ACC112 (cell line): ENCODE measurements around the gene NTN4.
A peak's percentile ranks its signal among the peaks of the same experiment; 100 is the strongest.
"Not testable (repeated sequence)": the region's sequence is repeated elsewhere in the genome, so short reads cannot be mapped to it uniquely, and the experiment has no call there.

ENCODE experiments used
- H2AFZ ChIP-seq: fragments of 200-600 bp; sonication (generic); one replicate; pipeline ENCODE4 v1.6.0; 2017; ENCODE audit warnings: antibody characterized with exemption, low read length; ENCODE audit not compliant: unreplicated experiment
- H3K27ac ChIP-seq: fragments of 200-600 bp; sonication (generic); 2 replicates; pipeline ENCODE4 v1.5.1; 2014; ENCODE audit warnings: low read depth, mild to moderate bottlenecking, antibody characterized with exemption, low read length, moderate library complexity
- H3K27me3 ChIP-seq: fragments of 200-600 bp; sonication (generic); 2 replicates; pipeline ENCODE4 v1.6.1; 2014; ENCODE audit warnings: mild to moderate bottlenecking, antibody characterized with exemption, low read length, moderate library complexity, mixed read lengths; ENCODE audit not compliant: insufficient read depth
- H3K36me3 ChIP-seq: fragments of 200-600 bp; sonication (generic); 2 replicates; pipeline ENCODE4 v1.6.1; 2016; ENCODE audit warnings: mild to moderate bottlenecking, antibody characterized with exemption, low read length, moderate library complexity, mixed read lengths; ENCODE audit not compliant: insufficient read depth
- H3K4me1 ChIP-seq: fragments of 200-600 bp; sonication (generic); one replicate; pipeline ENCODE4 v1.6.1; 2016; ENCODE audit warnings: low read length, mixed read lengths; ENCODE audit not compliant: insufficient read depth, unreplicated experiment, control insufficient read depth
- H3K4me3 ChIP-seq: fragments of 200-600 bp; sonication (generic); 2 replicates; pipeline ENCODE4 v1.5.1; 2014; ENCODE audit warnings: mild to moderate bottlenecking, low read depth, low read length
- H3K79me2 ChIP-seq: fragments of 200-600 bp; sonication (generic); one replicate; pipeline ENCODE4 v1.6.0; 2016; ENCODE audit warnings: low read length; ENCODE audit not compliant: control insufficient read depth, unreplicated experiment, insufficient read depth

Gene NTN4

GRCh38 chr12:95658386-95658785, 132.2 kb downstream of the NTN4 start:
- no peak overlapping the region for H3K4me3 ChIP-seq
- no peaks in the 10 kb centered on the region for H3K27me3 ChIP-seq
- no peak overlapping the region for H3K27ac ChIP-seq
- H2AFZ ChIP-seq = no peak overlapping the region
- H3K79me2 ChIP-seq = no peaks in the 10 kb centered on the region
- peaks cover 12% of the 10 kb centered on the region for H3K4me1 ChIP-seq
- no peaks in the 10 kb centered on the region for H3K36me3 ChIP-seq

GRCh38 chr12:95654665-95655064, 135.9 kb downstream of the NTN4 start:
- H2AFZ ChIP-seq, H3K36me3 ChIP-seq, H3K27me3 ChIP-seq, H3K4me3 ChIP-seq, H3K79me2 ChIP-seq: not testable (repeated sequence)
- Histone ChIP-seq H3K27ac (peak overlapping the region; percentile 77), H3K4me1 (peaks cover 13% of the 10 kb centered on the region)

GRCh38 chr12:95653771-95654546, 136.6 kb downstream of the NTN4 start:
- no peaks in the 10 kb centered on the region for H3K79me2 ChIP-seq
- peak overlapping the region; percentile 77 for H3K27ac ChIP-seq
- H3K36me3 ChIP-seq = no peaks in the 10 kb centered on the region
- peaks cover 13% of the 10 kb centered on the region for H3K4me1 ChIP-seq
- H3K27me3 ChIP-seq = no peaks in the 10 kb centered on the region
- peak overlapping the region; percentile 1 for H2AFZ ChIP-seq
- no peak overlapping the region for H3K4me3 ChIP-seq

GRCh38 chr12:95651681-95652080, 138.9 kb downstream of the NTN4 start:
- Histone ChIP-seq H3K27ac (no peak overlapping the region), H3K27me3 (no peaks in the 10 kb centered on the region), H3K79me2 (no peaks in the 10 kb centered on the region), H2AFZ (no peak overlapping the region), H3K4me3 (no peak overlapping the region), H3K4me1 (peaks cover 13% of the 10 kb centered on the region), H3K36me3 (no peaks in the 10 kb centered on the region)

GRCh38 chr12:95648990-95649791, 141.4 kb downstream of the NTN4 start:
- H3K4me3 ChIP-seq = no peak overlapping the region
- H3K4me1 ChIP-seq = peaks cover 10% of the 10 kb centered on the region
- H3K27me3 ChIP-seq = no peaks in the 10 kb centered on the region
- H3K79me2 ChIP-seq = no peaks in the 10 kb centered on the region
- no peak overlapping the region for H3K27ac ChIP-seq
- no peak overlapping the region for H2AFZ ChIP-seq
- no peaks in the 10 kb centered on the region for H3K36me3 ChIP-seq

GRCh38 chr12:95646781-95647190, 143.8 kb downstream of the NTN4 start:
- peak overlapping the region; percentile 35; the same call in 1 of the 2 replicates for H3K4me3 ChIP-seq
- no peaks in the 10 kb centered on the region for H3K27me3 ChIP-seq
- no peak overlapping the region for H2AFZ ChIP-seq
- no peaks in the 10 kb centered on the region for H3K36me3 ChIP-seq
- H3K4me1 ChIP-seq = no peaks in the 10 kb centered on the region
- no peaks in the 10 kb centered on the region for H3K79me2 ChIP-seq
- H3K27ac ChIP-seq = no peak overlapping the region

- peaks cover under 1% of the 10 kb centered on the region for H3K4me1 ChIP-seq
- no peak overlapping the region for H3K4me3 ChIP-seq
- no peaks in the 10 kb centered on the region for H3K36me3 ChIP-seq
- no peaks in the 10 kb centered on the region for H3K27me3 ChIP-seq
- no peaks in the 10 kb centered on the region for H3K79me2 ChIP-seq
- no peak overlapping the region for H2AFZ ChIP-seq
- H3K27ac ChIP-seq = no peak overlapping the region
These were observed 147.3 kb downstream of the NTN4 start for GRCh38 chr12:95643256-95643655.

- Histone ChIP-seq H3K27ac (no peak overlapping the region), H3K36me3 (no peaks in the 10 kb centered on the region), H3K4me1 (peaks cover 8% of the 10 kb centered on the region), H3K4me3 (no peak overlapping the region), H3K79me2 (no peaks in the 10 kb centered on the region), H3K27me3 (no peaks in the 10 kb centered on the region), H2AFZ (no peak overlapping the region)
These were observed 148.0 kb downstream of the NTN4 start for GRCh38 chr12:95642583-95642982.

- H3K36me3 ChIP-seq = no peaks in the 10 kb centered on the region
- peaks cover 13% of the 10 kb centered on the region for H3K4me1 ChIP-seq
- no peak overlapping the region for H3K27ac ChIP-seq
- H3K4me3 ChIP-seq = no peak overlapping the region
- no peak overlapping the region for H2AFZ ChIP-seq
- H3K27me3 ChIP-seq = no peaks in the 10 kb centered on the region
- no peaks in the 10 kb centered on the region for H3K79me2 ChIP-seq
These were observed 149.1 kb downstream of the NTN4 start for GRCh38 chr12:95641299-95641952.

- Histone ChIP-seq H3K27ac (no peak overlapping the region), H3K27me3 (no peaks in the 10 kb centered on the region), H3K4me1 (peaks cover 13% of the 10 kb centered on the region), H3K4me3 (no peak overlapping the region), H3K79me2 (no peaks in the 10 kb centered on the region), H3K36me3 (no peaks in the 10 kb centered on the region), H2AFZ (no peak overlapping the region)
These were observed 150.0 kb downstream of the NTN4 start for GRCh38 chr12:95640516-95640915.
